Endodermal cell (in vitro differentiated cells): ENCODE data around the gene C2CD3. TPM values are rescaled to one million over a fixed set of nuclear protein-coding genes. Genes with fewer than 3 reads are reported as not detected.

Source experiments
- DNase-seq: peaks from one replicate; pipeline ENCODE4 v3.0.0-alpha.2; 2017
- H3K27ac ChIP-seq: 2 replicates; pipeline ENCODE4 v1.5.1; 2013; ENCODE audit warnings: mild to moderate bottlenecking, low read depth, low read length, moderate library complexity
- H3K27me3 ChIP-seq: 2 replicates; pipeline ENCODE4 v1.6.1; 2013; ENCODE audit warnings: mild to moderate bottlenecking, low read length, moderate library complexity; ENCODE audit not compliant: insufficient read depth, control insufficient read depth, poor library complexity, severe bottlenecking
- H3K36me3 ChIP-seq: 2 replicates; pipeline ENCODE4 v1.7.0; 2013; ENCODE audit warnings: mild to moderate bottlenecking, low read length, moderate library complexity; ENCODE audit not compliant: control insufficient read depth, insufficient read depth
- H3K4me1 ChIP-seq: one replicate; pipeline ENCODE4 v1.7.0; 2013; ENCODE audit warnings: low read length; ENCODE audit not compliant: control insufficient read depth, insufficient read depth
- H3K4me3 ChIP-seq: 2 replicates; pipeline ENCODE4 v1.5.1; 2013; ENCODE audit warnings: mild to moderate bottlenecking, low read length, moderate library complexity
- H3K9ac ChIP-seq: 2 replicates; pipeline ENCODE4 v1.6.1; 2013; ENCODE audit warnings: mild to moderate bottlenecking, low read length, moderate library complexity; ENCODE audit not compliant: poor library complexity, severe bottlenecking; ENCODE audit errors: extremely low read depth
- H3K9me3 ChIP-seq: 2 replicates; pipeline ENCODE4 v1.6.1; 2013; ENCODE audit warnings: mild to moderate bottlenecking, low read length, moderate library complexity; ENCODE audit not compliant: control insufficient read depth
- H3K27ac Mint-ChIP-seq: 2 replicates; pipeline ENCODE4 v1.8.0; 2020; ENCODE audit warnings: mixed read lengths
- H3K27me3 Mint-ChIP-seq: 2 replicates; pipeline ENCODE4 v1.8.0; 2021; ENCODE audit warnings: mild to moderate bottlenecking, mixed read lengths; ENCODE audit not compliant: insufficient read depth
- H3K36me3 Mint-ChIP-seq: 2 replicates; pipeline ENCODE4 v1.8.0; 2020; ENCODE audit warnings: low read depth, mixed read lengths
- H3K4me1 Mint-ChIP-seq: 2 replicates; pipeline ENCODE4 v1.8.0; 2020; ENCODE audit warnings: mixed read lengths
- H3K4me3 Mint-ChIP-seq: 2 replicates; pipeline ENCODE4 v1.8.0; 2020; ENCODE audit warnings: mild to moderate bottlenecking, moderate library complexity, mixed read lengths
- H3K9me3 Mint-ChIP-seq: 2 replicates; pipeline ENCODE4 v1.8.0; 2020; ENCODE audit warnings: mild to moderate bottlenecking, mixed read lengths
- WGBS, 2 experiments: methylation state at CpG; one replicate each; pipeline versions ENCODE4 v1.1.5 to v1.1.7; 2013; ENCODE audit warnings: missing lambda C conversion rate in 2 of 2, mixed read lengths in 1 of 2; ENCODE audit not compliant: insufficient coverage in 1 of 2, insufficient read length in 1 of 2; 5-methylcytosine and 5-hydroxymethylcytosine counted together
- total RNA-seq, 2 donors: library from RNA; stranded (reverse); fragmentation: NEBNext Ultra II Directional in 1 of 2; extraction: Animal tissue kit (Norgen Biotek cat#: 25700) in 1 of 2; gene quantifications; 2 replicates in 1 of 2; 3 replicates in 1 of 2; pipeline ENCODE4 v1.2.1, GENCODE V29; 2021
- TF ChIP-seq, protein P1 (sequence below): fragments of 200-600 bp; sonication (generic); conservative IDR thresholded peaks from 2 replicates; pipeline ENCODE4 v1.5.0; 2021; ENCODE audit warnings: antibody characterized with exemption, mild to moderate bottlenecking

The C2CD3 gene
- total RNA-seq, 2 donors from 2014 or later = 31.0 to 34.2 TPM

DNA sequence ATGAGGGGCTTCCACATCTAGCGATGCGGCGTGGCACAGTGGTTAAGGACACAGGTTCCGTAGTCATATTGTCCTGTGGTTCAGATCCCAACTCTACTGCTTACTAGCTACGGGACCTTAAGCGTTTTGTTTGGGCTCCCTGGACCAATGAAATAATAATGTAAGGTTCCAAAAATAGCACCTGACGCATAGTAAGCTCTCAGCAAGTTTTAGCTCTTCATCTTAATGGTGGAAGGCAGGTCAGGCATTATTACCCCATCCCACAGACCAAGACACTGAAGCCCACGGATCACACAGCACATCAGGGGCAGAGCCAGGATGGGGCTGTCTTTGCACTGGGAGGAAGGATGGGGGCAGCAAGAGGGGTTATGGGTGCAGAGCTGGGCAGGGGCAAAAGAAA, 206.9 kb downstream of the C2CD3 start:
- Histone ChIP-seq H3K27me3 (no peaks in the 10 kb centered on the region), H3K9me3 (no peaks in the 10 kb centered on the region), H3K27ac (no peak overlapping the region), H3K9ac (no peak overlapping the region), H3K4me1 (no peaks in the 10 kb centered on the region), H3K4me3 (no peak overlapping the region), H3K36me3 (no peaks in the 10 kb centered on the region)
- Mint-ChIP-seq H3K27ac (no peak overlapping the region), H3K27me3 (peaks cover 11% of the 10 kb centered on the region), H3K36me3 (no peaks in the 10 kb centered on the region), H3K4me3 (no peak overlapping the region), H3K4me1 (peaks cover 10% of the 10 kb centered on the region), H3K9me3 (no peaks in the 10 kb centered on the region)
- TF ChIP-seq, protein P1, sequence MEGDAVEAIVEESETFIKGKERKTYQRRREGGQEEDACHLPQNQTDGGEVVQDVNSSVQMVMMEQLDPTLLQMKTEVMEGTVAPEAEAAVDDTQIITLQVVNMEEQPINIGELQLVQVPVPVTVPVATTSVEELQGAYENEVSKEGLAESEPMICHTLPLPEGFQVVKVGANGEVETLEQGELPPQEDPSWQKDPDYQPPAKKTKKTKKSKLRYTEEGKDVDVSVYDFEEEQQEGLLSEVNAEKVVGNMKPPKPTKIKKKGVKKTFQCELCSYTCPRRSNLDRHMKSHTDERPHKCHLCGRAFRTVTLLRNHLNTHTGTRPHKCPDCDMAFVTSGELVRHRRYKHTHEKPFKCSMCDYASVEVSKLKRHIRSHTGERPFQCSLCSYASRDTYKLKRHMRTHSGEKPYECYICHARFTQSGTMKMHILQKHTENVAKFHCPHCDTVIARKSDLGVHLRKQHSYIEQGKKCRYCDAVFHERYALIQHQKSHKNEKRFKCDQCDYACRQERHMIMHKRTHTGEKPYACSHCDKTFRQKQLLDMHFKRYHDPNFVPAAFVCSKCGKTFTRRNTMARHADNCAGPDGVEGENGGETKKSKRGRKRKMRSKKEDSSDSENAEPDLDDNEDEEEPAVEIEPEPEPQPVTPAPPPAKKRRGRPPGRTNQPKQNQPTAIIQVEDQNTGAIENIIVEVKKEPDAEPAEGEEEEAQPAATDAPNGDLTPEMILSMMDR = no peak
- DNase-seq = no peak
- WGBS, 2 experiments = 85 to 97% methylated on average over 6 to 8 of the region's 8 CpGs

Other genes starting within 250 kb of the C2CD3 start
- 1 to 10 TPM in 1 of 2 donors, under 1 TPM in 1; 0.44 to 1.2 TPM for gene DNAJB13, start 220.0 kb downstream of the C2CD3 start, total RNA-seq
- gene UCP2, start 188.2 kb downstream of the C2CD3 start, total RNA-seq = 100 to 1,000 TPM; 140 to 202 TPM
- 1 to 10 TPM; 1.9 to 3.5 TPM for gene UCP3, start 161.9 kb downstream of the C2CD3 start, total RNA-seq
- 10 to 100 TPM; 28.8 to 38.3 TPM for gene PPME1, start 287 bp upstream of the C2CD3 start, total RNA-seq
- gene P4HA3, start 140.6 kb upstream of the C2CD3 start, total RNA-seq = not detected
- 10 to 100 TPM; 12.0 to 16.1 TPM for gene PGM2L1, start 227.4 kb upstream of the C2CD3 start, total RNA-seq